Endothelial cell (in vitro differentiated cells): ENCODE data around the gene NFIX. TPM values are rescaled to one million over a fixed set of nuclear protein-coding genes. Genes with fewer than 3 reads are reported as not detected.

Source experiments
- DNase-seq: peaks from one replicate; pipeline ENCODE4 v3.0.0; 2021; ENCODE audit warnings: low spot score
- H3K27ac Mint-ChIP-seq: one replicate; pipeline ENCODE4 v1.8.0; 2021; ENCODE audit warnings: mixed read lengths, inconsistent platforms; ENCODE audit not compliant: unreplicated experiment
- H3K27me3 Mint-ChIP-seq: one replicate; pipeline ENCODE4 v1.8.0; 2021; ENCODE audit warnings: mild to moderate bottlenecking, moderate library complexity, mixed read lengths, inconsistent platforms; ENCODE audit not compliant: unreplicated experiment
- H3K36me3 Mint-ChIP-seq: one replicate; pipeline ENCODE4 v1.8.0; 2021; ENCODE audit warnings: mild to moderate bottlenecking, low read depth, mixed read lengths, inconsistent platforms; ENCODE audit not compliant: unreplicated experiment
- H3K4me1 Mint-ChIP-seq: one replicate; pipeline ENCODE4 v1.8.0; 2021; ENCODE audit warnings: mild to moderate bottlenecking, mixed read lengths, inconsistent platforms; ENCODE audit not compliant: unreplicated experiment
- H3K4me3 Mint-ChIP-seq: one replicate; pipeline ENCODE4 v1.8.0; 2021; ENCODE audit warnings: mild to moderate bottlenecking, mixed read lengths, inconsistent platforms; ENCODE audit not compliant: unreplicated experiment
- H3K9me3 Mint-ChIP-seq: one replicate; pipeline ENCODE4 v1.8.0; 2021; ENCODE audit warnings: mixed read lengths, inconsistent platforms; ENCODE audit not compliant: unreplicated experiment
- total RNA-seq: library from RNA; stranded (reverse); fragmentation: NEBNext Ultra II Directional; extraction: Animal tissue kit (Norgen Biotek cat#: 25700); gene quantifications from one replicate; pipeline ENCODE4 v1.2.1, GENCODE V29; 2021; ENCODE audit not compliant: unreplicated experiment
- TF ChIP-seq, protein P1 (sequence below): fragments of 200-600 bp; sonication (generic); IDR thresholded peaks from one replicate; pipeline ENCODE4 v1.5.0; 2021; ENCODE audit warnings: antibody characterized with exemption; ENCODE audit not compliant: unreplicated experiment

The NFIX gene
- total RNA-seq, 1 donor from 2014 or later = 9.9 TPM

GRCh38 chr19:13078381-13078780, 83.1 kb downstream of the NFIX start:
- TF ChIP-seq, protein P1, sequence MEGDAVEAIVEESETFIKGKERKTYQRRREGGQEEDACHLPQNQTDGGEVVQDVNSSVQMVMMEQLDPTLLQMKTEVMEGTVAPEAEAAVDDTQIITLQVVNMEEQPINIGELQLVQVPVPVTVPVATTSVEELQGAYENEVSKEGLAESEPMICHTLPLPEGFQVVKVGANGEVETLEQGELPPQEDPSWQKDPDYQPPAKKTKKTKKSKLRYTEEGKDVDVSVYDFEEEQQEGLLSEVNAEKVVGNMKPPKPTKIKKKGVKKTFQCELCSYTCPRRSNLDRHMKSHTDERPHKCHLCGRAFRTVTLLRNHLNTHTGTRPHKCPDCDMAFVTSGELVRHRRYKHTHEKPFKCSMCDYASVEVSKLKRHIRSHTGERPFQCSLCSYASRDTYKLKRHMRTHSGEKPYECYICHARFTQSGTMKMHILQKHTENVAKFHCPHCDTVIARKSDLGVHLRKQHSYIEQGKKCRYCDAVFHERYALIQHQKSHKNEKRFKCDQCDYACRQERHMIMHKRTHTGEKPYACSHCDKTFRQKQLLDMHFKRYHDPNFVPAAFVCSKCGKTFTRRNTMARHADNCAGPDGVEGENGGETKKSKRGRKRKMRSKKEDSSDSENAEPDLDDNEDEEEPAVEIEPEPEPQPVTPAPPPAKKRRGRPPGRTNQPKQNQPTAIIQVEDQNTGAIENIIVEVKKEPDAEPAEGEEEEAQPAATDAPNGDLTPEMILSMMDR = no peak
- no peak overlapping the region for H3K4me3 Mint-ChIP-seq
- no peak for DNase-seq
- H3K27me3 Mint-ChIP-seq = peaks cover 7% of the 10 kb centered on the region
- H3K4me1 Mint-ChIP-seq = peaks cover 6% of the 10 kb centered on the region
- H3K27ac Mint-ChIP-seq = no peak overlapping the region
- no peaks in the 10 kb centered on the region for H3K9me3 Mint-ChIP-seq
- H3K36me3 Mint-ChIP-seq = peaks cover 8% of the 10 kb centered on the region

GRCh38 chr19:13078897-13079541, 83.7 kb downstream of the NFIX start:
- no peak for DNase-seq
- TF ChIP-seq, protein P1 = no peak
- Mint-ChIP-seq H3K27ac (no peak overlapping the region), H3K36me3 (peaks cover 8% of the 10 kb centered on the region), H3K27me3 (peaks cover 7% of the 10 kb centered on the region), H3K4me3 (no peak overlapping the region), H3K4me1 (peaks cover 6% of the 10 kb centered on the region), H3K9me3 (no peaks in the 10 kb centered on the region)

- H3K4me1 Mint-ChIP-seq = peaks cover 6% of the 10 kb centered on the region
- no peaks in the 10 kb centered on the region for H3K9me3 Mint-ChIP-seq
- H3K27me3 Mint-ChIP-seq = peaks cover 6% of the 10 kb centered on the region
- H3K27ac Mint-ChIP-seq = no peak overlapping the region
- TF ChIP-seq, protein P1 = no peak
- DNase-seq = no peak
- H3K36me3 Mint-ChIP-seq = peaks cover 11% of the 10 kb centered on the region
- no peak overlapping the region for H3K4me3 Mint-ChIP-seq
Measured at GRCh38 chr19:13079542-13079986, 84.3 kb downstream of the NFIX start.

DNA sequence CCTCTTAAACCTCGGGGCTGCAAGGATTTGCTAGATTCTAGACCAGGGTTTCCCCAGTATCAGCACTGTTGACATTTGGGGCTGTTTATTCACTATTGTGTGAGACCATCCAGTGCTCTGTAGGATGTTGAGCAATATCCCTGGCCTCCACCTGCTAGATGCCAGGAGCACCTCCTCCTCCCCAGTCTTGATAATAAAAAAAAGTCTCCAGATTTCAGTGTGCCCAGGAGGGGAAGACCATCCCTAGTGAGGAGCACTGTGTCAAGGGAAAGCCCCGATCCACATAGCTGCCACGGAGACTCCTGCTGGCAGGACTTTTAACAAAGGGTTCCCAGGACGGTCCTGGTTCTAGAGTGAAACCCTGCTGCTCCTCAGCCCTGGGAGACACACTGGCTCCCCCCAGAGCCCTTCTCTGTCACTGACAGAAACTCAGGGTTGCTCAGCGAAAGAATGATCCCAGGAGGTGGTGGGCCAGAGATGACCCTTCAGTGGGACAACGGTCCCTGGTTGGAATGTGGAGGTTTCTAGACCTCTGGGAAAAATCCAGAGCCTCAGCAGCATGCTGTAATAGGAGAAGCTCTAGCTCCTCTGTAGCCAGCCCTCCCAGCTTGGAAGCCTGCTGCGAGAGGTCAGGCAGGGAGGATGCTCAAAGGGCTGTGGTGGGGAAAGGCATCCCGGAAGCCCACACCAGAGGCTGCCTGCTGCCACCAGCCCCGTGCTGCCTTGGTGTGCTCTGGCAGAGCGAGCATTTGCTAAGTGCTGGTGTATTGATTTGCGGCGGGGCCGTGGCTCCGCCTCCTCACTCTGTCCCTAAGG, 87.1 kb downstream of the NFIX start:
- TF ChIP-seq, protein P1 = no peak
- Mint-ChIP-seq H3K36me3 (peaks cover 13% of the 10 kb centered on the region), H3K27ac (no peak overlapping the region), H3K4me3 (no peak overlapping the region), H3K4me1 (peaks cover 14% of the 10 kb centered on the region), H3K27me3 (peaks cover 10% of the 10 kb centered on the region), H3K9me3 (no peaks in the 10 kb centered on the region)
- DNase-seq = peak; percentile 57

GRCh38 chr19:13083008-13083404, 87.7 kb downstream of the NFIX start:
- peaks cover 13% of the 10 kb centered on the region for H3K36me3 Mint-ChIP-seq
- TF ChIP-seq, protein P1 = no peak
- no peak overlapping the region for H3K4me3 Mint-ChIP-seq
- H3K4me1 Mint-ChIP-seq = peaks cover 11% of the 10 kb centered on the region
- no peak overlapping the region for H3K27ac Mint-ChIP-seq
- no peaks in the 10 kb centered on the region for H3K9me3 Mint-ChIP-seq
- H3K27me3 Mint-ChIP-seq = peaks cover 7% of the 10 kb centered on the region
- DNase-seq = no peak
